ENCODE results near the gene NECTIN1.

DNA sequence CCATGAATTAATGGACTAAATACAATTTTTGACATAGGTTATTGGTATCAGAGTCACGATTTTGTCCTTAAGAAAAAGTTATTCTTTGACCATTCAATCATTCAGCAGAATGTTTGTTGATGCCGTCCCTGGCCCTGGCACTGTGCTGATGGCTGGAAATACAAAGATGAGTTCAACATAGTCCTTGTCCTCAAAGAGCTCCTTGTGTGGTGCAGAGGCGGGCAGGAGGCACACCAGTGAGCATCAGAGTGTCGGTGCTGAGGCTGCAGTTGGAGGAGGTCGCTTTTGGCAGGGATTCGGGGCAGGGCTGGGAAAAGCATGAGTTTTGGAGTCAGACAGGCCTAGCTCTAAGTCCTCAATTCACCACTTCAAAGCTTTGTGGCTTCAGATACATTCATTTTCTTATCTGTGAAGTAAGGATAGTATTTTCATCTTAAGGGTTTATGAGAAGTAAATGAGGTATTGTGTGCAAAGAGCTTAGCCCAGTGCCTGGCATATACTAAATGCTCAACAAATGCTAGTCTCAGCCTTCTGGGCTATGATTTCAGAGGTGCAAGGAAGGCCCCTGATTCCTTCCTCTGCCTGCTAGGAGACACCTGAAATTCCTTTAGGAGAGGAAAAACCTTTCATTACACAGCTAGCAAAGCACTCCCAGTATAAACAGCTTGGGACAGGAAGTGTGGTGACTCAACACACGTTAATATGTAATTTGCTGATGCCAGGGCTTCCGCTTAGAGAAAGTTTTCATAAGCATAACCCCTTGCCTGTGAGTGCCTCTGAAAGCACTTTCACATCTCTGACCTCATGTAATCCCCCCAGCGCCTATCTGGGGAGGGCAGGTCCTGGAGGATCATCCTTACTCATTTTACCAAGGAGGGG is 113.8 kb downstream of the NECTIN1 start:
- TF ChIP-seq, protein P1, sequence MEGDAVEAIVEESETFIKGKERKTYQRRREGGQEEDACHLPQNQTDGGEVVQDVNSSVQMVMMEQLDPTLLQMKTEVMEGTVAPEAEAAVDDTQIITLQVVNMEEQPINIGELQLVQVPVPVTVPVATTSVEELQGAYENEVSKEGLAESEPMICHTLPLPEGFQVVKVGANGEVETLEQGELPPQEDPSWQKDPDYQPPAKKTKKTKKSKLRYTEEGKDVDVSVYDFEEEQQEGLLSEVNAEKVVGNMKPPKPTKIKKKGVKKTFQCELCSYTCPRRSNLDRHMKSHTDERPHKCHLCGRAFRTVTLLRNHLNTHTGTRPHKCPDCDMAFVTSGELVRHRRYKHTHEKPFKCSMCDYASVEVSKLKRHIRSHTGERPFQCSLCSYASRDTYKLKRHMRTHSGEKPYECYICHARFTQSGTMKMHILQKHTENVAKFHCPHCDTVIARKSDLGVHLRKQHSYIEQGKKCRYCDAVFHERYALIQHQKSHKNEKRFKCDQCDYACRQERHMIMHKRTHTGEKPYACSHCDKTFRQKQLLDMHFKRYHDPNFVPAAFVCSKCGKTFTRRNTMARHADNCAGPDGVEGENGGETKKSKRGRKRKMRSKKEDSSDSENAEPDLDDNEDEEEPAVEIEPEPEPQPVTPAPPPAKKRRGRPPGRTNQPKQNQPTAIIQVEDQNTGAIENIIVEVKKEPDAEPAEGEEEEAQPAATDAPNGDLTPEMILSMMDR (IDR thresholded peaks at IDR 0.05 in 2 of 3, conservative IDR thresholded peaks at IDR 0.05 in 1 of 3; ENCODE audit: borderline replicate concordance in 1 of 3, insufficient read depth in 1 of 3, low read depth in 2 of 3, low read length in 2 of 3) = no peak
- TF ChIP-seq POLR2A (IDR thresholded peaks at IDR 0.05; ENCODE audit: borderline replicate concordance, extremely low read depth, insufficient read depth, insufficient read length) = no peak

All from HCT116 (cell line).